GM19023 (cell line): ENCODE data around the gene RPS14.

Experiments
- ATAC-seq: cut with Tn5 transposase; IDR thresholded peaks from one replicate; pipeline ENCODE4 v1.9.1; 2021; ENCODE audit warnings: mild to moderate bottlenecking, moderate library complexity; ENCODE audit not compliant: unreplicated experiment

RPS14 gene

GRCh38 chr5:150401376-150402228 lies 47.9 kb downstream of the RPS14 start:
- no peak for ATAC-seq

GRCh38 chr5:150401076-150401375 lies 48.5 kb downstream of the RPS14 start:
- ATAC-seq: no peak

- no peak for ATAC-seq
Measured at GRCh38 chr5:150400316-150401075, 49.0 kb downstream of the RPS14 start.

- ATAC-seq: peak; percentile 10
Measured at GRCh38 chr5:150399524-150400211, 49.9 kb downstream of the RPS14 start.

GRCh38 chr5:150398722-150399523 lies 50.6 kb downstream of the RPS14 start:
- peak; percentile 69 for ATAC-seq

GRCh38 chr5:150397782-150398721 lies 51.5 kb downstream of the RPS14 start:
- no peak for ATAC-seq

- ATAC-seq: no peak
Measured at GRCh38 chr5:150397146-150397781, 52.3 kb downstream of the RPS14 start.

- ATAC-seq: no peak
Measured at GRCh38 chr5:150396267-150396666, 53.3 kb downstream of the RPS14 start.

GRCh38 chr5:150395688-150395975 lies 53.9 kb downstream of the RPS14 start:
- ATAC-seq: no peak

- ATAC-seq: no peak
Measured at GRCh38 chr5:150394912-150395687, 54.4 kb downstream of the RPS14 start.

GRCh38 chr5:150394131-150394530 lies 55.4 kb downstream of the RPS14 start:
- peak; percentile 51 for ATAC-seq

GRCh38 chr5:150393096-150393645 lies 56.4 kb downstream of the RPS14 start:
- no peak for ATAC-seq

- no peak for ATAC-seq
Measured at GRCh38 chr5:150392680-150393079, 56.9 kb downstream of the RPS14 start.
